Kidney (tissue), 14 donors: ENCODE results near the gene CNDP1. TPM values are rescaled to one million over a fixed set of nuclear protein-coding genes. Genes with fewer than 3 reads are reported as not detected.

Source experiments
- DNase-seq, 5 donors: peaks; one replicate each; pipeline ENCODE4 v3.0.0-alpha.2; 2013 to 2020
- FAIRE-seq: peaks from 2 replicates; lab custom pipeline; 2012; peaks lifted over from hg19 to GRCh38; lab: Jason Lieb, UNC
- H3K27ac ChIP-seq, 2 donors: one replicate each; pipeline ENCODE4 v1.7.0; 2013; ENCODE audit warnings: low read depth in 2 of 2, low read length in 2 of 2, inconsistent platforms in 1 of 2
- H3K27me3 ChIP-seq: one replicate; pipeline ENCODE4 v1.7.1; 2013; ENCODE audit warnings: low read length, inconsistent platforms; ENCODE audit not compliant: control insufficient read depth, insufficient read depth
- H3K36me3 ChIP-seq, 3 donors: one replicate each; pipeline versions ENCODE4 v1.7.0 to v1.7.1; 2013; ENCODE audit warnings: low read length in 3 of 3, control low read depth in 1 of 3, inconsistent platforms in 1 of 3; ENCODE audit not compliant: insufficient read depth in 3 of 3, control insufficient read depth in 2 of 3
- H3K4me1 ChIP-seq, 3 donors: one replicate each; pipeline versions ENCODE4 v1.7.0 to v1.7.1; 2013; ENCODE audit warnings: low read length in 3 of 3, inconsistent platforms in 1 of 3, low read depth in 1 of 3; ENCODE audit not compliant: control insufficient read depth in 2 of 3, insufficient read depth in 2 of 3
- H3K4me3 ChIP-seq, 3 donors: one replicate each; pipeline versions ENCODE4 v1.7.0 to v1.8.1; 2013; ENCODE audit warnings: low read length in 3 of 3, control low read depth in 1 of 3, inconsistent platforms in 1 of 3
- H3K9ac ChIP-seq, 3 donors: one replicate each; pipeline versions ENCODE4 v1.7.0 to v1.7.1; 2013; ENCODE audit warnings: low read length in 3 of 3, control low read depth in 1 of 3, inconsistent platforms in 1 of 3
- H3K9me3 ChIP-seq, 3 donors: one replicate each; pipeline versions ENCODE4 v1.7.0 to v1.7.1; 2013; ENCODE audit warnings: low read length in 3 of 3, control low read depth in 1 of 3, inconsistent platforms in 1 of 3; ENCODE audit not compliant: control insufficient read depth in 2 of 3, insufficient read depth in 1 of 3
- intact Hi-C: fragments of 100-400 bp; cut with DNase I; formaldehyde crosslinking; loops from one replicate; pipeline ENCODE4 v1.11.1; 2022
- polyA plus RNA-seq: library from polyadenylated mRNA; stranded (reverse); fragments of 350-450 nt; fragmentation: Illumina TruSeq; extraction: RNeasy Lipid Tissue Mini Kit (QIAGEN cat#74804); gene quantifications from one replicate; pipeline ENCODE4 v1.2.3, GENCODE V29; 2014; ENCODE audit warnings: low read depth, low replicate concordance; ENCODE audit not compliant: insufficient read depth
- total RNA-seq: library from RNA; stranded (reverse); fragmentation: NEBNext Ultra II Directional; extraction: Animal tissue kit (Norgen Biotek cat#: 25700); gene quantifications from one replicate; pipeline ENCODE4 v1.2.1, GENCODE V29; 2021
- TF ChIP-seq, protein P1 (sequence below): IDR thresholded peaks from 3 replicates; pipeline ENCODE4 v1.5.1; 2012; ENCODE audit warnings: mild to moderate bottlenecking, moderate library complexity, borderline replicate concordance; ENCODE audit not compliant: insufficient read depth; ENCODE audit errors: extremely low read depth
- donor health status: control.
- donor health status: control.
- donor health status: control.
- donor health status: control.
- donor health status: control.
- donor health status: DM: yes; HTN: yes; CAD: no.
- donor health status: Normal renal cell carcinoma (clear cell type).

The CNDP1 gene
- total and polyA plus RNA-seq, 2 donors from 2014 or later: 1.4 to 2.9 TPM

DNA sequence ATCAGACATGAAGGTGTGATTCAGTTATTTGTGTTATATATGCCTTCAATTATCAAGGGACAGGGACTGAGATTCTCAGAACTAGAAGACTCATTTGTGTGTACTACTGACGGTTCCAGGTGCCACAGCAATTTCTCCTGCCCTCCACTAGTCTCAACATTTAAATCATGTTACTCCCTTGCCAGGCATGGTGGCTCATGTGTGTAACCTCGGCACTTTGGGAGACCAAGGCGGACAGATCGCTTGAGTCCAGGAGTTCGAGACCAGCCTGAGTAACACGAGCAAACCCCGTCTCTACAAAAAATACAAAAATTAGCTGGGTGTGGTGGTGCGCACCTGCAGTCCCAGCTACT is 37.0 kb upstream of the CNDP1 start:
- Histone ChIP-seq H3K27ac (peak overlapping the region; percentile 82 to 95), H3K4me3 (peak overlapping the region; percentile 44 to 74 (median 69)), H3K4me1 (peaks cover 4 to 25% (median 25%) of the 10 kb centered on the region in 3 donors), H3K27me3 (no peaks in the 10 kb centered on the region), H3K36me3 (peaks cover 2 to 9% (median 3%) of the 10 kb centered on the region in 3 donors), H3K9me3 (no peaks in the 10 kb centered on the region), H3K9ac (peak overlapping the region in 1 of 3 donors; percentile 65)
- DNase-seq (peak in 1 of 5 donors; percentile 55), FAIRE-seq (no peak)
- intact Hi-C loops: no loop called here
- TF ChIP-seq, protein P1, sequence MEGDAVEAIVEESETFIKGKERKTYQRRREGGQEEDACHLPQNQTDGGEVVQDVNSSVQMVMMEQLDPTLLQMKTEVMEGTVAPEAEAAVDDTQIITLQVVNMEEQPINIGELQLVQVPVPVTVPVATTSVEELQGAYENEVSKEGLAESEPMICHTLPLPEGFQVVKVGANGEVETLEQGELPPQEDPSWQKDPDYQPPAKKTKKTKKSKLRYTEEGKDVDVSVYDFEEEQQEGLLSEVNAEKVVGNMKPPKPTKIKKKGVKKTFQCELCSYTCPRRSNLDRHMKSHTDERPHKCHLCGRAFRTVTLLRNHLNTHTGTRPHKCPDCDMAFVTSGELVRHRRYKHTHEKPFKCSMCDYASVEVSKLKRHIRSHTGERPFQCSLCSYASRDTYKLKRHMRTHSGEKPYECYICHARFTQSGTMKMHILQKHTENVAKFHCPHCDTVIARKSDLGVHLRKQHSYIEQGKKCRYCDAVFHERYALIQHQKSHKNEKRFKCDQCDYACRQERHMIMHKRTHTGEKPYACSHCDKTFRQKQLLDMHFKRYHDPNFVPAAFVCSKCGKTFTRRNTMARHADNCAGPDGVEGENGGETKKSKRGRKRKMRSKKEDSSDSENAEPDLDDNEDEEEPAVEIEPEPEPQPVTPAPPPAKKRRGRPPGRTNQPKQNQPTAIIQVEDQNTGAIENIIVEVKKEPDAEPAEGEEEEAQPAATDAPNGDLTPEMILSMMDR: no peak

DNA sequence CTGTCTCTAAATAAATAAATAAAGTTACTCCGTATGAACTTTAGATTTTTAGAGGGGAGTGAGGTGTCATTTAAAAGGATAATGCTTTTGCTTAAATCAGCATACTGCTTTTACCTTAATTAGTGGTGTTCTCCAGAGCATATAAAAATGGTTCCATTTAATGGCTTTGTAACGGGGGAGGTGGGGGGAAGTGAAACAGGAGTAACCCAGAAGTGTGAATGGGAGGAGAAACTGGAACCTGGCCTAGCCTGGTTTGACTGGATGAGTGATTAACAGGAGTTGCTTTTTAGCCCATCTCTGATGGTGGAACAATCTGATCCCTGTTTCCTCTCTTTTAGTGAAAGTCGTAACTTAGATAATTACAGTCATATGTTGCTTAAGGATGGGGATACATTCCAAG is 36.5 kb upstream of the CNDP1 start:
- H3K27ac ChIP-seq: peak overlapping the region; percentile 95
- peak overlapping the region in 1 of 3 donors; percentile 65 for H3K9ac ChIP-seq
- H3K4me3 ChIP-seq: peak overlapping the region in 2 of 3 donors; percentile 12 to 74
- TF ChIP-seq, protein P1: no peak
- peak in 3 of 5 donors; percentile 36 to 78 (median 69) for DNase-seq
- intact Hi-C loops: no loop called here
- H3K36me3 ChIP-seq: peaks cover 2 to 14% (median 4%) of the 10 kb centered on the region in 3 donors
- H3K27me3 ChIP-seq: no peaks in the 10 kb centered on the region
- H3K9me3 ChIP-seq: no peaks in the 10 kb centered on the region
- peaks cover 4 to 30% (median 25%) of the 10 kb centered on the region in 3 donors for H3K4me1 ChIP-seq
- no peak for FAIRE-seq

DNA sequence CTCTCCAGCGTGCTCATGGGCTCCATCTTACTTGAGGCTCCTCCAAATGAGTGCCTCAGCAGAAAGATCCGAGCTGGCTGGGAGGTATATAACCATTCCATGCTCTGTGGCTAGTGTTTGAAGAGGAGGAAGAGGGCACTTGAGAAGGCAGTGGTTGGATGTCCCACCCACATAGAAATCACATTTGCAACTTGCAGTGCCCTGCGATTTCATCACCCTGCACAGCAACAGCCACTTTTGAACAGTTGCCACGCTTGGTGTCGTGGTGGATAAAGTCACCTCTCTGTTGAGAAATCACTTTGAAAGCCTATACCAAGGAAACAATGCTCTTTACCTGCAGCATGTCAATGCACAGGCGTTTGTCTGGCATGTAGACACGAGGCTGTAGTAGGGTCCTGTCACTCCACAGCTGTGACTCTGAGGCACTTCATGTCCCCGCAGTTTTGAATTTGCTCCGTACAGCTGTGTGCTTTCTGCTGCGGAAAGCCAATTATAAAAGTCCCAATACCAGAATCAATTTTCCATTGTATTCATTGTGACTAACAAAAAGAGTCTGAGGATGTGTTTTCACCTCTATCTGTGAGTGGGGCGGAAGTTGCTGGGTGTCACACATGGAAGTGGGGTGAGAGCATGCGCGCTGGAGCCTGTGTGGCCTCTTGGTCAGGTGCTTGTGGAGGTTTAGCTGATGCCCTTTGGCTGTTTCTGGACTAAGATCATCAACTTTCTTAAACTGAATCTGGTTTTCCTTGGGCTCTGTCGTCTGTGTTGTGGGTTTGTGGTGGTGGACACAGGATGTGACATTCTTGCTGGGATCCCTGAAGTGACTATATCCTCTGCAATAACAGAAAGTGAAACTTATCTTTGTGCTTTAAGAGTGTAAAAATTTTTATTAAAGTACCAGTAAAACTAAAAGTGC is 35.3 kb upstream of the CNDP1 start:
- FAIRE-seq (no peak), DNase-seq (peak in 2 of 5 donors; percentile 31 to 85)
- TF ChIP-seq, protein P1: no peak
- intact Hi-C loops: no loop called here
- peak overlapping the region; percentile 72 to 95 for H3K27ac ChIP-seq
- H3K9ac ChIP-seq: peak overlapping the region in 2 of 3 donors; percentile 36 to 51
- peaks cover 4 to 33% (median 25%) of the 10 kb centered on the region in 3 donors for H3K4me1 ChIP-seq
- H3K9me3 ChIP-seq: no peaks in the 10 kb centered on the region
- peak overlapping the region; percentile 7 to 63 (median 53) for H3K4me3 ChIP-seq
- peaks cover 4 to 23% (median 8%) of the 10 kb centered on the region in 3 donors for H3K36me3 ChIP-seq
- H3K27me3 ChIP-seq: no peaks in the 10 kb centered on the region
